Measurements from ENCODE around the gene CDKN2C. TPM values are rescaled to one million over a fixed set of nuclear protein-coding genes. Genes with fewer than 3 reads are reported as not detected.

Gene CDKN2C
- total and polyA plus RNA-seq, 9 donors: 10.7 to 18.6 (median 15.9) TPM

DNA sequence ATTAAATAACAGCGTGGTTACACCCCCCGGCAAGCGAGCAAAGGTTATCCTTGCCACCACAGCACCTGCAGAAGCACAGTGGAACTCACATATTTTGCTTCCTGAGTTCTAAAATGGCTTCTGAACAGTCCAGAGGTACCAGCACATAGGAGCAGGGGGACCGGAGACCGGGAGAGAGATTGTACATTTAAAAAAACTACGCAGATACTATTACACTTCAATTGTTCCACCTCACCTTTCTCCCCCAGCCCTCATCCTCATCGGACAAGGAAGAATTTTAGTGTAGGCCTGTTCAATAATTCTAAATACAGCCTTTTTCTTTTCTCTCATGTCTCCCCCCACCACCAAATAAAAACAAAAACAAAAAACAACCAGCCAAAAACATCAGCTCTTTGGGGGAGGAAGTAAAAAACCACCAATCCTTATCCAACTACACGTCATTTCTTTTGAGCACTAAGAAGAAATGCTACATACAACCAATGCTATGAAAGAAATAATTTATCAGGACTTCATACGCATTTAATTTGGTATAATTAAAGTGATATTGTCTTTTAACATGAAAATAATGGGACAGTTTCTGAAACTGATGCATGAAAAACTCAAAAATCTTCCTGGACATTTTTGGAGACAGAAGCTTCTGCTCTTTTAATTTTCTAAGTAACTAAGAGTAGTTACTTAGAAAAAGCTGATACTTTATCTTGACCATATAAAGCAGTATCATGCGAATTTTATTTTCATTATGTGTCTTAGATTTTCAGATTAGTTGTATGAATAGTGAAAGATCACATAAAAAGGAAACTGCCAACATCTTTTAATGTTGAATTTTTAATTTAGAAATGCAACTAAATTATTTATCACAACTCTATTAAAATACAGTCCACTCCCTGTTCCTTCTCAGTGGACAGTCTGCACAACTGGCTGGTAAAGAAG is 9.1 kb downstream of the CDKN2C start:
- no peak overlapping the region for H3K4me3 ChIP-seq (ENCODE audit: low read length)
- no peak overlapping the region for H3K27ac ChIP-seq (ENCODE audit: low read length)
- H3K9me3 ChIP-seq (replicated peaks; ENCODE audit: control insufficient read depth, low read depth, low read length): no peaks in the 10 kb centered on the region
- 31% methylated on average over 3 of the region's 10 CpGs for WGBS (ENCODE audit: insufficient coverage)
- peaks cover 9% of the 10 kb centered on the region for H3K4me1 ChIP-seq (ENCODE audit: control insufficient read depth, insufficient read depth, low read length)
- peaks cover 31% of the 10 kb centered on the region for H3K27me3 ChIP-seq (ENCODE audit: control insufficient read depth, insufficient read depth, low read length)
- no peaks in the 10 kb centered on the region for H3K36me3 ChIP-seq (ENCODE audit: control insufficient read depth, insufficient read depth, low read length)
- DNase-seq: peak; percentile 5

DNA sequence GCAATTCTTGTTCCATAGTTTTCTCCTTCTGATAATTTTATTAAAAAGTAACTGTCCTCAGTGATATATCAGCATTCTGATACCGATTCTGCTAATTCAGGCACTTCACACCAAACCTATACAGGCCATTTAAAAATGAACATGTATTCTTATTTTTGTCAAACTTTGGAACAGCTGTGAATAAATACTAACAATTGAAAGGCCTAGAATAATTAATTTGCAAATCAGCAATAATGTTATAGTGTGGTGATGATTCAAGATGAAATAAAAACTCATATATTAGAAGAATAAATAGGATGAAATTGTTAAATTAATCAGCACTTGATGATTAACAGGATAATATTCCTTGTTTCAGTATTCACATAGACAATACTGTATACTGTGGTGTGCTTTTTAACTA is 9.9 kb downstream of the CDKN2C start:
- Histone ChIP-seq H3K36me3 (ENCODE audit: control insufficient read depth, insufficient read depth, low read length) (no peaks in the 10 kb centered on the region), H3K4me1 (ENCODE audit: control insufficient read depth, insufficient read depth, low read length) (peaks cover 9% of the 10 kb centered on the region), H3K9me3 (replicated peaks; ENCODE audit: control insufficient read depth, low read depth, low read length) (no peaks in the 10 kb centered on the region), H3K4me3 (ENCODE audit: low read length) (no peak overlapping the region), H3K27me3 (ENCODE audit: control insufficient read depth, insufficient read depth, low read length) (peaks cover 33% of the 10 kb centered on the region), H3K27ac (ENCODE audit: low read length) (no peak overlapping the region)
- DNase-seq: no peak
- WGBS (ENCODE audit: insufficient coverage): no CpG with 5 or more reads among the region's 1 CpG

DNA sequence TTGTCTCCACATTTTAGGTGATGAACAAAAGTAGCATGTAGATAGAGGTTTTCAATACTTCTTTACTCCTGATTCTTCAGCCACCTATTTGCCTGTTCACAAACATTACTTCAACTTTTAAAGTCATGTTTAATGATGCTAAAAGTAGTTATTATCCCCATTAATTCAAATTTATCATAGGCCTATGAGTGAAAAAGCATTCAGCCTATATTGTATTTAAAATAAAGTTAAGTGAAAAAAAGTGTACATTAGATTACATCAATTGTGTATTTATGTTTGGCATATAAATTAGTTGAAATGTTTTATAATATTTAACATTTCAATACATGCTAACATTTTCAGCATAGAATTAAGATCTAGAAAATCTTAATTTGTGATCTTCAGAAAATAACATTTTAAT is 10.5 kb downstream of the CDKN2C start:
- H3K4me1 ChIP-seq (ENCODE audit: control insufficient read depth, insufficient read depth, low read length): peaks cover 9% of the 10 kb centered on the region
- H3K27ac ChIP-seq (ENCODE audit: low read length): no peak overlapping the region
- DNase-seq: no peak
- H3K27me3 ChIP-seq (ENCODE audit: control insufficient read depth, insufficient read depth, low read length): peaks cover 35% of the 10 kb centered on the region
- H3K4me3 ChIP-seq (ENCODE audit: low read length): no peak overlapping the region
- no peaks in the 10 kb centered on the region for H3K36me3 ChIP-seq (ENCODE audit: control insufficient read depth, insufficient read depth, low read length)
- H3K9me3 ChIP-seq (replicated peaks; ENCODE audit: control insufficient read depth, low read depth, low read length): no peaks in the 10 kb centered on the region

DNA sequence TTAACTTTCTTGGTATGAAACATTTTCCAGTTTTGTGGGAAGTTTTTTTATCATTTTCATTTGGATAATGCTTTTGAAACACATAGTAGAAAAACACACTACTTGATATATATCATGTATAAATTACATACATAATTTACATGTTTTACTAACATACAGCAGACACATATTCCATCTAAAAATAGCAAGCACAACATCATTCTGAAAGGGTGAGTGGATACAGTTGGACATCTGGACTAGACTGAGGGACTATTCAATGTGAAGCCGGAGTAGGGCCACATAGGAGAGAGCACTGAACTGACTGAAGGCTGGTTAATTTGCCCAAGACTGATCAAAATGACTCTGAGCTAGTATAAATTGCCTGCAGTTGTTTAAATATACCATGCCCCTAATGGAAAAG is 11.7 kb downstream of the CDKN2C start:
- Histone ChIP-seq H3K27ac (ENCODE audit: low read length) (no peak overlapping the region), H3K36me3 (ENCODE audit: control insufficient read depth, insufficient read depth, low read length) (no peaks in the 10 kb centered on the region), H3K27me3 (ENCODE audit: control insufficient read depth, insufficient read depth, low read length) (peaks cover 31% of the 10 kb centered on the region), H3K4me1 (ENCODE audit: control insufficient read depth, insufficient read depth, low read length) (peaks cover 6% of the 10 kb centered on the region), H3K4me3 (ENCODE audit: low read length) (no peak overlapping the region), H3K9me3 (replicated peaks; ENCODE audit: control insufficient read depth, low read depth, low read length) (no peaks in the 10 kb centered on the region)
- WGBS (ENCODE audit: insufficient coverage): 80% methylated on average over 1 of the region's 1 CpG
- DNase-seq: no peak

DNA sequence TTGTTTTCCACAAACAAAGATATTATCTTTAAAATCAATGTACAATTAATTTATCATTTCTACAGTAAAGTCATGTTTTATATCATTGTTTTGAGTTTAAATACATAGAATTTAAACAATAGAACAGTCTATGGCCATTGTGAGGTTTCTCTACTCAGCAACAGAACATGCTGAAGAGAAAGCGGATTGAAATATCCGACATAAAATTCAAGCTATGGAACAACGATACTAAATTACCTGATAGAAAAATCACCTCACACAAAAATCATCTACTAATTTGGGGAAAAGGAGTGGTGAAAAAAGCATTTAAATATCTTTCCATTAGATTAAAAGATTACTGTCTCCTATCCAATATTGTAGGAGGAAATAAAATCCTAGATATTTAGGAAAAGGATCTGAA is 12.6 kb downstream of the CDKN2C start:
- Histone ChIP-seq H3K27ac (ENCODE audit: low read length) (no peak overlapping the region), H3K9me3 (replicated peaks; ENCODE audit: control insufficient read depth, low read depth, low read length) (no peaks in the 10 kb centered on the region), H3K4me3 (ENCODE audit: low read length) (no peak overlapping the region), H3K4me1 (ENCODE audit: control insufficient read depth, insufficient read depth, low read length) (peaks cover 4% of the 10 kb centered on the region), H3K36me3 (ENCODE audit: control insufficient read depth, insufficient read depth, low read length) (no peaks in the 10 kb centered on the region), H3K27me3 (ENCODE audit: control insufficient read depth, insufficient read depth, low read length) (peaks cover 25% of the 10 kb centered on the region)
- no CpG with 5 or more reads among the region's 3 CpGs for WGBS (ENCODE audit: insufficient coverage)
- DNase-seq: no peak

DNA sequence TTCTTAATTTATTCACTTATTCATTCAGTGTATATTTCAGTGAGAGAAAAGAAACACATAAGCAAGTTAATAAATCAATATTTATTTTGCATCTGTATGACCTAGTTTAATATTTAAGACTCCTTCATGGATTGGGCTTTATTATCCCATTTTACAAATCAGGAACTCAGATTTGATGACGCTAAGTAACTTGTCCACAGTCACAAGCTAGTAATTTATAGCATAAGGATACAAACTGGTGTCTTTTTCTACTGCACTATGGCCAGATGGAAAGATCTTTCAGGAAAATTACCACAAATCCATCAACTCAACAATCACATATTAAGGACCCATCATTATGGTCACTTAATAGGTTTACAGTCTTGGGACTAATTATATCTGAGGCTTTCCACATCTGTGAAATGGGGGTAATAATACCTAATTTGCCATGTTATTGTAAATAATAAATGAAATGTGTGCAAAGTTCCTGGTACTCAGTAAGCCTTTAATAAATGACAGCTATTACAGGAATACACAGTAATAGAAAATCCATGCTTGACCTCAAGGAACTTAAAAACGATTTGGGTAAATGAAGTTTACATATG is 13.3 kb downstream of the CDKN2C start:
- no peaks in the 10 kb centered on the region for H3K9me3 ChIP-seq (replicated peaks; ENCODE audit: control insufficient read depth, low read depth, low read length)
- H3K27me3 ChIP-seq (ENCODE audit: control insufficient read depth, insufficient read depth, low read length): peaks cover 19% of the 10 kb centered on the region
- peaks cover 2% of the 10 kb centered on the region for H3K4me1 ChIP-seq (ENCODE audit: control insufficient read depth, insufficient read depth, low read length)
- no CpG with 5 or more reads among the region's 2 CpGs for WGBS (ENCODE audit: insufficient coverage)
- no peaks in the 10 kb centered on the region for H3K36me3 ChIP-seq (ENCODE audit: control insufficient read depth, insufficient read depth, low read length)
- H3K27ac ChIP-seq (ENCODE audit: low read length): no peak overlapping the region
- DNase-seq: no peak
- no peak overlapping the region for H3K4me3 ChIP-seq (ENCODE audit: low read length)

DNA sequence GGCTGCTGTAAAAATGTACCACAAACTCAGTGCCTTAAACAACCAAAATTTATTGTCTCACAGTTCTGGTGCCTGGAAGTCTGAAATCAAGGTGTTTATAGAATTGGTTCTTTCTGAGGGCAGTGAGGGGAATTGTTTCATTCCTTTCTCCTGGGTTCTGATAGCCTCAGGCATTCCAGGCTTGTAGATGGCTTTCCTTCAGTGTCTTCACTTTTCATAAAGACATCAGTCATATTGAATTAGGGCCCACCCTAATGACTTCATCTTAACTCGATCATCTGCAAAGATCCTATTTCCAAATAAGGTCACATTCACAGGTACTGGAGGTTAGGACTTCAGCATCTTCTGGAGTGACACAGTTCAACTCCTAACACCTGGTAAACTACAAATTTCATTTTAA is 15.0 kb downstream of the CDKN2C start:
- no peaks in the 10 kb centered on the region for H3K4me1 ChIP-seq (ENCODE audit: control insufficient read depth, insufficient read depth, low read length)
- no CpG with 5 or more reads among the region's 1 CpG for WGBS (ENCODE audit: insufficient coverage)
- no peak overlapping the region for H3K27ac ChIP-seq (ENCODE audit: low read length)
- H3K27me3 ChIP-seq (ENCODE audit: control insufficient read depth, insufficient read depth, low read length): peaks cover 11% of the 10 kb centered on the region
- no peak overlapping the region for H3K4me3 ChIP-seq (ENCODE audit: low read length)
- no peaks in the 10 kb centered on the region for H3K9me3 ChIP-seq (replicated peaks; ENCODE audit: control insufficient read depth, low read depth, low read length)
- no peak for DNase-seq
- H3K36me3 ChIP-seq (ENCODE audit: control insufficient read depth, insufficient read depth, low read length): no peaks in the 10 kb centered on the region

DNA sequence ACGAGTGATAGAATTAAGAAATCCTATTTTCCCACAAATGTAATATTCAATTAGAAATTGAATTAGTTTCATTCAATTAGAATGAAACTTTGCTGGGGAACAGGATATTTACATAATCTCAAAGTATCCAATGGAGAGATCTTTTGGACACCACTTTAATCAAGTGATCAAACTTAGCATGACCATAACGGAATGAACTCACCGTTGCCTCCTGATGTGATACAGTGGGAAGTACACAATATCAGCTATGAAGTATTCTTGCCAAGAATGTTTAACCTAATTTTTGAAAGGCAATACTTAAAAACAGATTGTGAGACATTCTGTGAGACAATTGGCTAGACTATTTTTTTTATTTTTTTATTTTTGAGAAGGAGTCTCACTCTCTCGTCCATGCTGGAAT is 16.6 kb downstream of the CDKN2C start:
- Histone ChIP-seq H3K27me3 (ENCODE audit: control insufficient read depth, insufficient read depth, low read length) (peaks cover 11% of the 10 kb centered on the region), H3K36me3 (ENCODE audit: control insufficient read depth, insufficient read depth, low read length) (no peaks in the 10 kb centered on the region), H3K9me3 (replicated peaks; ENCODE audit: control insufficient read depth, low read depth, low read length) (no peaks in the 10 kb centered on the region), H3K27ac (ENCODE audit: low read length) (no peak overlapping the region), H3K4me3 (ENCODE audit: low read length) (no peak overlapping the region), H3K4me1 (ENCODE audit: control insufficient read depth, insufficient read depth, low read length) (no peaks in the 10 kb centered on the region)
- no CpG with 5 or more reads among the region's 4 CpGs for WGBS (ENCODE audit: insufficient coverage)
- DNase-seq: no peak

DNA sequence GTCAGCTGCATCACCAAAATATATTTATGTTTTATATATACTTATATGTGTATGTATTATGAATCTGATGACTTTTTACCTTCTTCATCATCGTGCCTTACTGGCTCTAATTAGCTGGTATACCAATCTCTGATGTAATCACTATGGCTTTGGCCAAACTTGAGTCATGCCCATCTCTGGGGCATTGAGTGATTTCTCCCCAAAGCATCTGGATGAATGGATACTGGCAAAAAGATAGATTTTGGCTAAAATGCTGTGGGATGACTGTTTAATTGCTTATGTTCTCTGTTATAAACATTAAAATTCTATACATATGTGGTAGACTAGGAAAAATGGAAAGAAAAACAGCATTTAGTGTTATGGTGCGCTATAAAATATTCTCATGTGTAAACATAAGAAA is 19.6 kb downstream of the CDKN2C start:
- no peaks in the 10 kb centered on the region for H3K36me3 ChIP-seq (ENCODE audit: control insufficient read depth, insufficient read depth, low read length)
- H3K4me1 ChIP-seq (ENCODE audit: control insufficient read depth, insufficient read depth, low read length): no peaks in the 10 kb centered on the region
- no peaks in the 10 kb centered on the region for H3K9me3 ChIP-seq (replicated peaks; ENCODE audit: control insufficient read depth, low read depth, low read length)
- no peak overlapping the region for H3K27ac ChIP-seq (ENCODE audit: low read length)
- no CpG with 5 or more reads among the region's 2 CpGs for WGBS (ENCODE audit: insufficient coverage)
- H3K4me3 ChIP-seq (ENCODE audit: low read length): no peak overlapping the region
- peaks cover 8% of the 10 kb centered on the region for H3K27me3 ChIP-seq (ENCODE audit: control insufficient read depth, insufficient read depth, low read length)
- DNase-seq: no peak

DNA sequence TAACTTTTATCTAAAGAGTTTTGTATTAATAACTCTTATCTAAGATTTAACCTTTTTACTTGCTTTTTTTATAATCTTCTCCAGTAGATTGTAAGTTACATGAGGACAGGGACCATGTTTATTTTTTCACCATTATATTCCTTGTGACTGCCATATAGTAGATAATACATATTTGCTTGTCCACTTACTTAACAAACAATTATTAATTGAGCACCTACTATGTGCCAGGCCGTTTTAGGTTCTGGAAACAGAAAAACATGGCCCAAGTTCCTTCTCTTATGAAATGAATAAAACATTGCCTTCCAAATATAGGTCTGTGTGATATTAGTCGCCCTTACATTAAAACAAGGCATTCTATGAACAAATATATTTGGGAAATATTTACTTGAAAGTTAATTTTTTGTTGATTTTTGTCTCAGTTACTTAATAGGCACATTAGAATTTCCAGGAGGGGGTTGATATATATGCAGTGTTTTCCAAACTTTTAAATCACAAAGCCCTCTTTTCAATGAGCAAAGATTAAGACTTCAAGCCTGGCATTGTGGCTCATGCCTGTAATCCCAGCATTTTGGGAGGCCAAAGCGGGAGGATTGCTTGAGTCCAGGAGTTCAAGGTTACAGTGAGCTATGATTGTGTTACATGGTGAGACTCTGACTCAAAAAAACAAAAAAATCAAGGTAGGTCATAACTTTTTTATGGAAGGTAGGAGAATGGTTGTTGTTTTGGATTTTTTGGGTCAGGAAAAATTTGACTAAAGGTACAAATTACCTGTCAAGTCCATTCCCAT is 22.7 kb downstream of the CDKN2C start:
- no peaks in the 10 kb centered on the region for H3K36me3 ChIP-seq (ENCODE audit: control insufficient read depth, insufficient read depth, low read length)
- H3K4me3 ChIP-seq (ENCODE audit: low read length): no peak overlapping the region
- WGBS (ENCODE audit: insufficient coverage): 100% methylated on average over 1 of the region's 3 CpGs
- no peak overlapping the region for H3K27ac ChIP-seq (ENCODE audit: low read length)
- no peaks in the 10 kb centered on the region for H3K4me1 ChIP-seq (ENCODE audit: control insufficient read depth, insufficient read depth, low read length)
- H3K27me3 ChIP-seq (ENCODE audit: control insufficient read depth, insufficient read depth, low read length): no peaks in the 10 kb centered on the region
- H3K9me3 ChIP-seq (replicated peaks; ENCODE audit: control insufficient read depth, low read depth, low read length): no peaks in the 10 kb centered on the region
- no peak for DNase-seq

All from muscle of leg (tissue), 11 donors.